Smooth muscle cell (in vitro differentiated cells): ENCODE results near the gene MRTFB. TPM values are rescaled to one million over a fixed set of nuclear protein-coding genes. Genes with fewer than 3 reads are reported as not detected.
"Not testable (repeated sequence)": the region's sequence is repeated elsewhere in the genome, so short reads cannot be mapped to it uniquely, and the experiment has no call there.

Source experiments
- DNase-seq: peaks from one replicate; lab custom pipeline; 2025; ENCODE audit not compliant: unreplicated experiment; lab: John Stamatoyannopoulos, UW
- H2AFZ ChIP-seq: fragments of 200-600 bp; sonication (generic); 2 replicates; pipeline ENCODE4 v1.6.0; 2016; ENCODE audit warnings: antibody characterized with exemption, low read depth, mild to moderate bottlenecking
- H3F3A ChIP-seq: fragments of 200-600 bp; sonication (generic); 2 replicates; pipeline ENCODE4 v1.6.0; 2017; ENCODE audit warnings: antibody characterized with exemption, low read depth
- H3K27ac ChIP-seq: fragments of 200-600 bp; sonication (generic); 2 replicates; pipeline ENCODE4 v1.5.1; 2016; ENCODE audit warnings: low read depth, mild to moderate bottlenecking
- H3K27me3 ChIP-seq: fragments of 200-600 bp; sonication (generic); 2 replicates; pipeline ENCODE4 v1.6.1; 2016; ENCODE audit warnings: low read depth, mild to moderate bottlenecking
- H3K36me3 ChIP-seq: fragments of 200-600 bp; sonication (generic); 2 replicates; pipeline ENCODE4 v1.5.1; 2016; ENCODE audit warnings: low read depth
- H3K4me1 ChIP-seq: fragments of 200-600 bp; sonication (generic); 2 replicates; pipeline ENCODE4 v1.5.1; 2016; ENCODE audit warnings: low read depth
- H3K4me2 ChIP-seq: fragments of 200-600 bp; sonication (generic); 2 replicates; pipeline ENCODE4 v1.6.0; 2016; ENCODE audit warnings: mild to moderate bottlenecking
- H3K4me3 ChIP-seq: fragments of 200-600 bp; sonication (generic); 2 replicates; pipeline ENCODE4 v1.5.1; 2016; ENCODE audit warnings: mild to moderate bottlenecking
- H3K79me2 ChIP-seq: fragments of 200-600 bp; sonication (generic); 2 replicates; pipeline ENCODE4 v1.6.0; 2016; ENCODE audit warnings: low read depth, mild to moderate bottlenecking
- H3K9ac ChIP-seq: fragments of 200-600 bp; sonication (generic); 2 replicates; pipeline ENCODE4 v1.6.0; 2016; ENCODE audit warnings: low read depth
- H3K9me3 ChIP-seq: fragments of 200-600 bp; sonication (generic); replicated peaks from 2 replicates; pipeline ENCODE4 v1.5.1; 2016; ENCODE audit warnings: low read depth
- H4K20me1 ChIP-seq: fragments of 200-600 bp; sonication (generic); 2 replicates; pipeline ENCODE4 v1.6.0; 2016; ENCODE audit warnings: low read depth
- CTCF ChIP-seq: fragments of 200-600 bp; sonication (generic); IDR thresholded peaks from 2 replicates; pipeline ENCODE4 v1.5.1; 2017; ENCODE audit warnings: borderline replicate concordance, mild to moderate bottlenecking, antibody characterized with exemption; ENCODE audit not compliant: insufficient read depth, poor library complexity, severe bottlenecking
- WGBS: methylation state at CpG from one replicate; pipeline ENCODE4 v1.1.7; 2016; ENCODE audit warnings: low lambda C conversion rate; 5-methylcytosine and 5-hydroxymethylcytosine counted together
- polyA plus RNA-seq: library from polyadenylated mRNA; unstranded; fragments of >200 nt; fragmentation: Nextera tagmentation; extraction: Ambion mirVana; gene quantifications from 2 replicates; pipeline ENCODE4 v1.2.1, GENCODE V29; 2016
- total RNA-seq: library from RNA; depleted of rRNA; stranded (reverse); fragments of >200 nt; gene quantifications from 2 replicates; pipeline ENCODE4 v1.2.3, GENCODE V29; 2014

The MRTFB gene
- total and polyA plus RNA-seq, 2 experiments from 2014 or later = 6.8 to 22.6 TPM

- peaks cover 52% of the 10 kb centered on the region for H3K79me2 ChIP-seq
- WGBS = 84% methylated on average over 4 of the region's 4 CpGs
Measured at GRCh38 chr16:14119799-14120198, 48.7 kb downstream of the MRTFB start.

GRCh38 chr16:14120335-14120734, 49.2 kb downstream of the MRTFB start:
- no peaks in the 10 kb centered on the region for H3K27me3 ChIP-seq
- H3K4me1 ChIP-seq = peaks cover 7% of the 10 kb centered on the region
- no peaks in the 10 kb centered on the region for H3K36me3 ChIP-seq
- DNase-seq = no peak
- no peak overlapping the region for H2AFZ ChIP-seq
- no peak for TF ChIP-seq CTCF
- H3K79me2 ChIP-seq = peaks cover 52% of the 10 kb centered on the region
- no peak overlapping the region for H3K4me3 ChIP-seq
- 36% methylated on average over 4 of the region's 4 CpGs for WGBS
- peak overlapping the region; percentile 6 for H3K27ac ChIP-seq
- H4K20me1 ChIP-seq = peaks cover 58% of the 10 kb centered on the region
- no peak overlapping the region for H3K4me2 ChIP-seq
- no peak overlapping the region for H3K9ac ChIP-seq
- no peaks in the 10 kb centered on the region for H3K9me3 ChIP-seq
- H3F3A ChIP-seq = peaks cover 10% of the 10 kb centered on the region

More at GRCh38 chr16:14119799-14120198, 48.7 kb downstream of the MRTFB start:
- H3K4me2 ChIP-seq = no peak overlapping the region
- no peak overlapping the region for H3K9ac ChIP-seq
- no peak for TF ChIP-seq CTCF
- peaks cover 1% of the 10 kb centered on the region for H3K4me1 ChIP-seq
- DNase-seq = no peak
- no peak overlapping the region for H3K4me3 ChIP-seq
- H3K9me3 ChIP-seq = no peaks in the 10 kb centered on the region
- H3K36me3 ChIP-seq = no peaks in the 10 kb centered on the region
- peaks cover 58% of the 10 kb centered on the region for H4K20me1 ChIP-seq
- H3K27me3 ChIP-seq = no peaks in the 10 kb centered on the region
- H3K27ac ChIP-seq = no peak overlapping the region
- H3F3A ChIP-seq = peaks cover 10% of the 10 kb centered on the region
- H2AFZ ChIP-seq = no peak overlapping the region

- Histone ChIP-seq H3F3A (peaks cover 10% of the 10 kb centered on the region), H3K4me1 (peaks cover 14% of the 10 kb centered on the region), H3K9me3 (no peaks in the 10 kb centered on the region), H3K4me2 (no peak overlapping the region), H3K79me2 (peaks cover 53% of the 10 kb centered on the region), H3K36me3 (no peaks in the 10 kb centered on the region), H3K9ac (no peak overlapping the region), H3K27me3 (no peaks in the 10 kb centered on the region), H3K27ac (peak overlapping the region; percentile 6), H2AFZ (no peak overlapping the region), H3K4me3 (no peak overlapping the region), H4K20me1 (peaks cover 58% of the 10 kb centered on the region)
- WGBS = 79% methylated on average over 2 of the region's 2 CpGs
- no peak for DNase-seq
- no peak for TF ChIP-seq CTCF
Measured at GRCh38 chr16:14121142-14121541, 50.0 kb downstream of the MRTFB start.

GRCh38 chr16:14121872-14122271, 50.8 kb downstream of the MRTFB start:
- no peak overlapping the region for H3K27ac ChIP-seq
- no peak overlapping the region for H2AFZ ChIP-seq
- H3K9ac ChIP-seq = no peak overlapping the region
- H3F3A ChIP-seq = peaks cover 10% of the 10 kb centered on the region
- H3K27me3 ChIP-seq = no peaks in the 10 kb centered on the region
- H3K4me1 ChIP-seq = peaks cover 14% of the 10 kb centered on the region
- no peaks in the 10 kb centered on the region for H3K36me3 ChIP-seq
- H4K20me1 ChIP-seq = peaks cover 57% of the 10 kb centered on the region
- H3K79me2 ChIP-seq = peaks cover 61% of the 10 kb centered on the region
- 98% methylated on average over 3 of the region's 3 CpGs for WGBS
- H3K4me2 ChIP-seq = no peak overlapping the region
- no peak overlapping the region for H3K4me3 ChIP-seq
- TF ChIP-seq CTCF = no peak
- no peaks in the 10 kb centered on the region for H3K9me3 ChIP-seq
- no peak for DNase-seq

GRCh38 chr16:14122430-14122829, 51.3 kb downstream of the MRTFB start:
- not testable (repeated sequence) for H2AFZ ChIP-seq, H3F3A ChIP-seq, H3K36me3 ChIP-seq, H3K4me2 ChIP-seq, H3K27me3 ChIP-seq, DNase-seq, H3K9me3 ChIP-seq, H3K9ac ChIP-seq, H3K27ac ChIP-seq, H3K4me3 ChIP-seq
- peaks cover 65% of the 10 kb centered on the region for H3K79me2 ChIP-seq
- H3K4me1 ChIP-seq = peaks cover 14% of the 10 kb centered on the region
- WGBS = 97% methylated on average over 3 of the region's 3 CpGs
- H4K20me1 ChIP-seq = peaks cover 56% of the 10 kb centered on the region
